ENCODE results near the gene ABHD6. TPM values are rescaled to one million over a fixed set of nuclear protein-coding genes. Genes with fewer than 3 reads are reported as not detected.
"Not testable (repeated sequence)": the region's sequence is repeated elsewhere in the genome, so short reads cannot be mapped to it uniquely, and the experiment has no call there.

Gene ABHD6
- total RNA-seq, 1 donor from 2014 or later, result 2.4 TPM

DNA sequence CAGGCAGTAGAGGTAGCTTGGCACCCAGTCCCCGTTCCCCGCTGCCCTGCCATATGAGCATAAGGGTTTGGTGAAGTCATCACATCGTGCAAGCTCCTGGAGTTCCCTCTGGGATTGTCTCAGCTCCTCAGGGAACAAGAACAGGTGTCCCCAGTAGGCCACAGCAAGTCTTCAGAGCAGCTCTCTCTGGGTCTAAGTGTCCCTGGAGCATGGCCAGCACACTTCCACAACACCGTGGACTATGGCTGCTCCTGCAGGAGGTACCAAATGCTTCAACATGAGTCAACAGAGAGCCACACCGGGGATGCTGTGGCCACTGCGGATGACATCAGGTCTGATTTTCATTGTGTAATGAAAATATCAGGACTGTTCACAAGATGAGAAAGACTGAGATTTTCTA, 23.1 kb downstream of the ABHD6 start:
- no peak overlapping the region for H3K4me3 ChIP-seq (ENCODE audit: low read depth, low read length)
- TF ChIP-seq, protein P1, sequence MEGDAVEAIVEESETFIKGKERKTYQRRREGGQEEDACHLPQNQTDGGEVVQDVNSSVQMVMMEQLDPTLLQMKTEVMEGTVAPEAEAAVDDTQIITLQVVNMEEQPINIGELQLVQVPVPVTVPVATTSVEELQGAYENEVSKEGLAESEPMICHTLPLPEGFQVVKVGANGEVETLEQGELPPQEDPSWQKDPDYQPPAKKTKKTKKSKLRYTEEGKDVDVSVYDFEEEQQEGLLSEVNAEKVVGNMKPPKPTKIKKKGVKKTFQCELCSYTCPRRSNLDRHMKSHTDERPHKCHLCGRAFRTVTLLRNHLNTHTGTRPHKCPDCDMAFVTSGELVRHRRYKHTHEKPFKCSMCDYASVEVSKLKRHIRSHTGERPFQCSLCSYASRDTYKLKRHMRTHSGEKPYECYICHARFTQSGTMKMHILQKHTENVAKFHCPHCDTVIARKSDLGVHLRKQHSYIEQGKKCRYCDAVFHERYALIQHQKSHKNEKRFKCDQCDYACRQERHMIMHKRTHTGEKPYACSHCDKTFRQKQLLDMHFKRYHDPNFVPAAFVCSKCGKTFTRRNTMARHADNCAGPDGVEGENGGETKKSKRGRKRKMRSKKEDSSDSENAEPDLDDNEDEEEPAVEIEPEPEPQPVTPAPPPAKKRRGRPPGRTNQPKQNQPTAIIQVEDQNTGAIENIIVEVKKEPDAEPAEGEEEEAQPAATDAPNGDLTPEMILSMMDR (conservative IDR thresholded peaks at IDR 0.05; ENCODE audit: low read depth, low read length), result no peak
- DNase-seq (ENCODE audit: low read depth), result no peak

GRCh38 chr3:58261954-58262666, 24.5 kb downstream of the ABHD6 start:
- no peak overlapping the region for H3K4me3 ChIP-seq (ENCODE audit: low read depth, low read length)
- TF ChIP-seq, protein P1 (conservative IDR thresholded peaks at IDR 0.05; ENCODE audit: low read depth, low read length), result no peak
- DNase-seq (ENCODE audit: low read depth), result no peak

DNA sequence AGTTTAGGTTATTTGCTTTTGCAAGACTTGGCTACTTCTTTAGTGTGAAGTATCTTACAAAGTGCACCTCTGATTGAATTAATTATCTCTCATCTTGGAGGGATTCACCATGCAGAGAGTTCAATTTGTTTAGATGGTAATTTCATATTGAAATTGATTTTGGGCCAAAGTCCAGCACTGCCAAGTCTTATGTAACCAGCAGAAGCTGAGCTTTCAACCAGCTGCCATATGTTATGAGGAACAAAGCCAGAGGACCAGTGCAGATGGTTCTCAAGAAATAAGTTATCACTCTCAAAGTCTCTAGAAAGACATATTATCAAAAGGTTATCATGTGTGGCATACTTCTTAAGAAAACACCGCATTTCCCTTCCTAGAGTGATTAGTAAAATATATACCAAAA, 29.0 kb downstream of the ABHD6 start:
- no peak overlapping the region for H3K4me3 ChIP-seq (ENCODE audit: low read depth, low read length)
- no peak for DNase-seq (ENCODE audit: low read depth)
- TF ChIP-seq, protein P1 (conservative IDR thresholded peaks at IDR 0.05; ENCODE audit: low read depth, low read length), result no peak

- not testable (repeated sequence) for DNase-seq (ENCODE audit: low read depth); H3K4me3 ChIP-seq (ENCODE audit: low read depth, low read length)
Measured at GRCh38 chr3:58267543-58267942, 30.0 kb downstream of the ABHD6 start.

- no peak for DNase-seq (ENCODE audit: low read depth)
- TF ChIP-seq, protein P1 (conservative IDR thresholded peaks at IDR 0.05; ENCODE audit: low read depth, low read length), result no peak
- H3K4me3 ChIP-seq (ENCODE audit: low read depth, low read length), result no peak overlapping the region
Measured at GRCh38 chr3:58269356-58269755, 31.8 kb downstream of the ABHD6 start.

- no peak for DNase-seq (ENCODE audit: low read depth)
- TF ChIP-seq, protein P1 (conservative IDR thresholded peaks at IDR 0.05; ENCODE audit: low read depth, low read length), result no peak
Measured at GRCh38 chr3:58270485-58270884, 32.9 kb downstream of the ABHD6 start.

GRCh38 chr3:58271901-58272501, 34.4 kb downstream of the ABHD6 start:
- no peak overlapping the region for H3K4me3 ChIP-seq (ENCODE audit: low read depth, low read length)
- TF ChIP-seq, protein P1 (conservative IDR thresholded peaks at IDR 0.05; ENCODE audit: low read depth, low read length), result no peak
- DNase-seq (ENCODE audit: low read depth), result peak; percentile 35

More at GRCh38 chr3:58270485-58270884, 32.9 kb downstream of the ABHD6 start:
- no peak overlapping the region for H3K4me3 ChIP-seq (ENCODE audit: low read depth, low read length)

Data from epithelial cell of proximal tubule (primary cell).